Tibial nerve (tissue), 4 donors: ENCODE results near the gene DAG1. TPM values are rescaled to one million over a fixed set of nuclear protein-coding genes. Genes with fewer than 3 reads are reported as not detected.
A peak's percentile ranks its signal among the peaks of the same experiment; 100 is the strongest.

Source experiments
- DNase-seq, 2 donors: peaks; one replicate each; pipeline ENCODE4 v3.0.0-alpha.2; 2019; ENCODE audit warnings: low spot score in 2 of 2
- H3K27ac ChIP-seq, 4 donors: fragments of 200-600 bp; sonication (generic) in 3 of 4; one replicate each; pipeline ENCODE4 v1.5.1; 2017 to 2019; ENCODE audit warnings: mild to moderate bottlenecking in 1 of 4
- H3K27me3 ChIP-seq, 2 donors: fragments of 200-600 bp; sonication (generic) in 1 of 2; one replicate each; pipeline versions ENCODE4 v1.5.1 to v1.6.0; 2017 to 2019
- H3K36me3 ChIP-seq, 3 donors: fragments of 200-600 bp; sonication (generic); one replicate each; pipeline ENCODE4 v1.5.1; 2018 to 2019
- H3K4me1 ChIP-seq, 4 donors: fragments of 200-600 bp; sonication (generic) in 3 of 4; one replicate each; pipeline ENCODE4 v1.5.1; 2017 to 2019
- H3K4me3 ChIP-seq, 4 donors: fragments of 200-600 bp; sonication (generic) in 3 of 4; one replicate each; pipeline ENCODE4 v1.5.1; 2017 to 2019; ENCODE audit warnings: mild to moderate bottlenecking in 1 of 4, moderate library complexity in 1 of 4
- H3K9me3 ChIP-seq, 4 donors: fragments of 200-600 bp; sonication (generic) in 3 of 4; one replicate each; pipeline ENCODE4 v1.5.1; 2017 to 2019
- CTCF ChIP-seq, 5 experiments: fragments of 200-600 bp in 3 of 5; fragments of 450-650 bp in 2 of 5; sonication (generic) in 3 of 5; IDR thresholded peaks; one replicate each; pipeline ENCODE4 v1.5.1; 2016 to 2019; ENCODE audit warnings: antibody characterized with exemption in 5 of 5, mild to moderate bottlenecking in 3 of 5, moderate library complexity in 2 of 5
- EP300 ChIP-seq, 2 donors: sonication (generic); formaldehyde crosslinking; IDR thresholded peaks; one replicate each; pipeline ENCODE4 v1.6.1; 2017; ENCODE audit warnings: antibody characterized with exemption in 2 of 2, mild to moderate bottlenecking in 1 of 2
- POLR2A ChIP-seq, 2 donors: fragments of 450-650 bp; IDR thresholded peaks; one replicate each; pipeline ENCODE4 v1.6.1; 2017; ENCODE audit warnings: antibody characterized with exemption in 2 of 2, mild to moderate bottlenecking in 2 of 2, moderate library complexity in 2 of 2
- WGBS, 2 donors: methylation state at CpG; one replicate each; pipeline ENCODE4 v1.1.5; 2018; 5-methylcytosine and 5-hydroxymethylcytosine counted together
- total RNA-seq, 4 donors: library from RNA; depleted of rRNA; stranded (reverse); fragments of >200 nt; gene quantifications; one replicate each; pipeline ENCODE4 v1.1.0, GENCODE V29; 2016

DAG1 gene
- total RNA-seq, 4 donors from 2014 or later = 113 to 142 (median 126) TPM

- Histone ChIP-seq H3K27ac (peak overlapping the region in 3 of 4 donors; percentile 7 to 49 (median 21)), H3K36me3 (no peaks in the 10 kb centered on the region), H3K4me1 (peaks cover 0 to 16% (median 0%) of the 10 kb centered on the region in 4 donors), H3K27me3 (no peaks in the 10 kb centered on the region), H3K9me3 (no peaks in the 10 kb centered on the region), H3K4me3 (no peak overlapping the region)
- TF ChIP-seq POLR2A (IDR thresholded peaks at IDR 0.05) (no peak), EP300 (IDR thresholded peaks at IDR 0.05) (no peak), CTCF (IDR thresholded peaks at IDR 0.05) (no peak)
- DNase-seq = no peak
- 49 to 66% methylated on average over 3 of the region's 3 CpGs for WGBS, 2 donors
Measured at GRCh38 chr3:49454898-49455681, 15.0 kb upstream of the DAG1 start.

GRCh38 chr3:49456466-49456865 is 13.6 kb upstream of the DAG1 start:
- no peak for TF ChIP-seq EP300 (IDR thresholded peaks at IDR 0.05)
- no peak for TF ChIP-seq POLR2A (IDR thresholded peaks at IDR 0.05)
- TF ChIP-seq CTCF (IDR thresholded peaks at IDR 0.05) = no peak
- Histone ChIP-seq H3K9me3 (no peaks in the 10 kb centered on the region), H3K27me3 (no peaks in the 10 kb centered on the region), H3K4me3 (no peak overlapping the region), H3K36me3 (no peaks in the 10 kb centered on the region), H3K27ac (no peak overlapping the region), H3K4me1 (peaks cover 0 to 28% (median 3%) of the 10 kb centered on the region in 4 donors)
- 72 to 90% methylated on average over 3 of the region's 3 CpGs for WGBS, 2 donors
- no peak for DNase-seq

GRCh38 chr3:49460188-49460890 is 9.7 kb upstream of the DAG1 start:
- no peaks in the 10 kb centered on the region for H3K9me3 ChIP-seq
- H3K4me3 ChIP-seq = no peak overlapping the region
- TF ChIP-seq EP300 (IDR thresholded peaks at IDR 0.05) = no peak
- no peak for TF ChIP-seq POLR2A (IDR thresholded peaks at IDR 0.05)
- no peak for TF ChIP-seq CTCF (IDR thresholded peaks at IDR 0.05)
- no peaks in the 10 kb centered on the region for H3K36me3 ChIP-seq
- no peak for DNase-seq
- H3K27ac ChIP-seq = peak overlapping the region in 3 of 4 donors; percentile 26 to 94 (median 84)
- no peaks in the 10 kb centered on the region for H3K27me3 ChIP-seq
- peaks cover 0 to 40% (median 18%) of the 10 kb centered on the region in 4 donors for H3K4me1 ChIP-seq
- WGBS, 2 donors = 56 to 92% methylated on average over 2 of the region's 2 CpGs

- no peaks in the 10 kb centered on the region for H3K9me3 ChIP-seq
- H3K36me3 ChIP-seq = no peaks in the 10 kb centered on the region
- H3K4me3 ChIP-seq = no peak overlapping the region
- DNase-seq = no peak
- no peak for TF ChIP-seq POLR2A (IDR thresholded peaks at IDR 0.05)
- TF ChIP-seq CTCF (IDR thresholded peaks at IDR 0.05) = no peak
- TF ChIP-seq EP300 (IDR thresholded peaks at IDR 0.05) = no peak
- 81 to 86% methylated on average over 4 of the region's 4 CpGs for whole genome bisulfite sequencing, 2 donors
- H3K4me1 ChIP-seq = peaks cover 0 to 44% (median 21%) of the 10 kb centered on the region in 4 donors
- H3K27ac ChIP-seq = peak overlapping the region; percentile 0 to 94 (median 70)
- no peaks in the 10 kb centered on the region for H3K27me3 ChIP-seq
Measured at GRCh38 chr3:49460956-49461355, 9.1 kb upstream of the DAG1 start.
